ENCODE results near the gene LHFPL2.
"Not testable (repeated sequence)": the region's sequence is repeated elsewhere in the genome, so short reads cannot be mapped to it uniquely, and the experiment has no call there.

LHFPL2 gene

DNA sequence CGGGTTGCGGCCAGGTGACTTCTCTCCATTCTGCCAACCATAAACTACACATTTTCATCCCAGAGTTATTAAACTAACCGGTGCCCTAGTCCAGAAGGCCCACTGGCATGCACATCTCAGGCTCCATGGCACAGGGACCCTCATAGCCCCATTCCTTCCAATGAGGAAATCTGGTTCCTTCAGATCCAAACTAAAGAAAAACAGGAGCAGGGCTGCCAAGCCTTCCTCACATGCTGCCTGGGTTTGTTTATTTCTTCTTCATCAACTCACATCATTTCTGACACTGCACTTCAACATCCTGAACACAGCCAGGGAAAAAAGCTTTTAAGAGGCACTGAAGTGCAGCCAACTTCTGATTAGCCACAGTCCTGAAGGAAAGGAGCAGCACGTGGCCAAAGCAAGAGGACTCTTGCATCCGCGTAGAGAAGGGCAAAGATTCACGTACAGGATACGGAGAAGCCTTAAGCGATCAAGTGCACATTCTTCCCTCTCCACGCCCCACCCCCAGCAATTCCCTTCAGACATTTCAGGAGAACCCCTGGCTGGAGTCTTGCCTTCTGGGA, 22.5 kb downstream of the LHFPL2 start:
- no peak for DNase-seq (ENCODE audit: low read depth)
- no peak for TF ChIP-seq POLR2A (IDR thresholded peaks at IDR 0.05; ENCODE audit: extremely low read depth, insufficient read length)
- H3K4me3 ChIP-seq (ENCODE audit: low read depth, low read length) = no peak overlapping the region

- TF ChIP-seq MAX (IDR thresholded peaks at IDR 0.05; ENCODE audit: low read depth, low read length) (no peak), POLR2A (IDR thresholded peaks at IDR 0.05; ENCODE audit: extremely low read depth, insufficient read length) (no peak), CTCF (IDR thresholded peaks at IDR 0.05; ENCODE audit: low read depth, low read length) (no peak), MYC (IDR thresholded peaks at IDR 0.05; ENCODE audit: low read depth, low read length) (no peak)
- H3K4me3 ChIP-seq (ENCODE audit: low read depth, low read length) = no peak overlapping the region
- no peak for DNase-seq (ENCODE audit: low read depth)
Observed at GRCh38 chr5:78624992-78625391, 23.6 kb downstream of the LHFPL2 start.

DNA sequence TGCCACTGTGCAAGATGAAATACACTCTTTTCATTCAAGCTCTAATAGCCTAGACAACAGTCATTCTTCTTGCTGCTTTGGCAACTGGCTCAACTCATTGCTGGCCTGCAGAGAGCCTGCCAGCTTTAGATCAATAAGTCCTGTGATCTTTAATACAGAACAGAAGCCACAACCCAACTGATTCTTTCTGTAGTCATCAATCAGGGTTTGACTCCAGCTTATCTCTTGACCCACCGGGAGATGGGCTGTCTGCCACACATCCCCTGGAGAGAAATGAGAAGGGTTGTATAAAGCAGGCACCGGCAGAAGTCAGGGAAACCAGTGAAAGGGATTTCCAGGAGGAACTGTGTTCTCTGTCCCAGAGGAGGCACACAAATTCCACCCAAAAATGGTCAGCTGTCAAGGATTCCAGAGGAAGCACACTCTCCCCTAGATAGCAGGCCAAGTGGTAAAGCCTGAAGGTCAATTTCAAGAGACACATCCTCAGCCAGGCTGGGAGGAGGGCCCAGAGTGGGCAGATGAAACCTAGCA, 24.5 kb downstream of the LHFPL2 start:
- no peak overlapping the region for H3K4me3 ChIP-seq (ENCODE audit: low read depth, low read length)
- no peak for DNase-seq (ENCODE audit: low read depth)
- TF ChIP-seq POLR2A (IDR thresholded peaks at IDR 0.05; ENCODE audit: extremely low read depth, insufficient read length) (no peak), MAX (IDR thresholded peaks at IDR 0.05; ENCODE audit: low read depth, low read length) (no peak), MYC (IDR thresholded peaks at IDR 0.05; ENCODE audit: low read depth, low read length) (no peak), CTCF (IDR thresholded peaks at IDR 0.05; ENCODE audit: low read depth, low read length) (no peak)

DNA sequence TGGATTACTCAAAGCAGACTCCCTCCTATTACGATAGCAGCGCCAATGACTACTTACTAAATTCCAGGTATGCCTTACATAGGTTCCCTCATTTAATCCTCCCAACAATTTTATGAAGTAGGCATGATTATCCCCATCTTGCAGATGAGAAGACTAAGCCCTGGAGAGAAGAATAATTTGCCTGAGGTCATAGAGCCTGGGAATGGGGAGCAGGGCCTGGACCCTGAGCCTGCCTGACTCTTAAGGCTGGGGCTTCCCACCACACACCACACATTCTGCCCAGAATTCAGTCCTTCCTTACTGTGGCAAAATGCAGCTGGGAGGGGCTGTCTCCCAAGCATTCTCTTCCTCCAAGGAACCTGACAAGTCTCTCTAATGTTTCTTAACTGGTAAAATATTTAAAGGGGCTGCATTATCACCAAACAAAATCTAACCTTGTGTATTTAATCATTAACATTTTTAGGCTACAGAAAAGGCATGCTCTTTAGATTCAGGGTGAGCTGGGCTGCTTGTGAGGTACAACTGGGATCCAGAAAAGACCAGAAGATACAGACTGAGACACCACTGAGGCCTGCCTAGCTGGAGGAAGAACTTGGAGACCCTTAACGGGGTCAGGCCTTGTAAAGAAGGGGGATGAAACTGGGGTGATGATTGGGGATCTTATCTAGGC, 26.1 kb downstream of the LHFPL2 start:
- no peak for DNase-seq (ENCODE audit: low read depth)
- TF ChIP-seq CTCF (IDR thresholded peaks at IDR 0.05; ENCODE audit: low read depth, low read length) (no peak), POLR2A (IDR thresholded peaks at IDR 0.05; ENCODE audit: extremely low read depth, insufficient read length) (no peak), MAX (IDR thresholded peaks at IDR 0.05; ENCODE audit: low read depth, low read length) (no peak), MYC (IDR thresholded peaks at IDR 0.05; ENCODE audit: low read depth, low read length) (no peak)
- no peak overlapping the region for H3K4me3 ChIP-seq (ENCODE audit: low read depth, low read length)

GRCh38 chr5:78621291-78621738, 27.3 kb downstream of the LHFPL2 start:
- H3K4me3 ChIP-seq (ENCODE audit: low read depth, low read length) = no peak overlapping the region
- TF ChIP-seq MYC (IDR thresholded peaks at IDR 0.05; ENCODE audit: low read depth, low read length) = no peak
- no peak for TF ChIP-seq CTCF (IDR thresholded peaks at IDR 0.05; ENCODE audit: low read depth, low read length)
- peak; percentile 22 for DNase-seq (ENCODE audit: low read depth)

GRCh38 chr5:78620119-78620518, 28.5 kb downstream of the LHFPL2 start:
- not testable (repeated sequence) for DNase-seq (ENCODE audit: low read depth); H3K4me3 ChIP-seq (ENCODE audit: low read depth, low read length)

DNA sequence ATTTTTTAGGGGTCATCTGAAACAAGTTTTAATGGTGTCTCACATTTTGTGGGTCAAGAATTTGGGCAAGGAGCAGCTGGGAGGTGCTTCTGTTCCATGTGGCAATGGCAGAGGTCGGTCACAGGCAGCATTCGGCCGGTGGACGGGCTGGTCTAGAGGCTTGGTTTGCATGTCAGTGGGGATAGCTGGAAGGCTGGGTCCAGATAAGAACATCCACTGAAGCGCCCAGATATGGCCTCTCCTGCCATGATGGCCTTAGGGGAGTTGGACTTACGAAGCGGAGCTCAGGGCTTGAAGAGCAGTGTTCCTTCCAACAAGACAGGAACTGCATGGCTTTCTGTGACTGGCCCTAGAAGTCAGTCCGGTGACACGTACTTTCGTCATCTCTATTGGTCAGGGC, 30.3 kb downstream of the LHFPL2 start:
- DNase-seq (ENCODE audit: low read depth) = no peak
- TF ChIP-seq POLR2A (IDR thresholded peaks at IDR 0.05; ENCODE audit: extremely low read depth, insufficient read length) (no peak), CTCF (IDR thresholded peaks at IDR 0.05; ENCODE audit: low read depth, low read length) (no peak), MYC (IDR thresholded peaks at IDR 0.05; ENCODE audit: low read depth, low read length) (no peak), MAX (IDR thresholded peaks at IDR 0.05; ENCODE audit: low read depth, low read length) (no peak)

More for the DNA sequence above, 30.3 kb downstream of the LHFPL2 start:
- no peak overlapping the region for H3K4me3 ChIP-seq (ENCODE audit: low read depth, low read length)
